Activated CD8-positive, alpha-beta memory T cell treated with anti-CD3 and anti-CD28 coated beads, Interleukin-2, amount 50 U/mL, for 48 hours (primary cell): ENCODE measurements around the gene SLC5A5.

Experiments used
- DNase-seq: peaks from one replicate; pipeline ENCODE4 v3.0.0-alpha.2; 2020

Gene SLC5A5

GRCh38 chr19:17871878-17872250 is at the start of gene SLC5A5:
Gene SLC5A5 (plus strand): TSS chr19:17871945. CDS start chr19:17872320, 375 bp downstream.
- peak; percentile 69 for DNase-seq

- no peak for DNase-seq
Observed at GRCh38 chr19:17824339-17824738, 47.4 kb upstream of the SLC5A5 start.

- DNase-seq, result no peak
Observed at GRCh38 chr19:17826508-17827056, 45.2 kb upstream of the SLC5A5 start.

GRCh38 chr19:17829855-17830566 is 41.7 kb upstream of the SLC5A5 start:
- DNase-seq, result no peak

GRCh38 chr19:17830567-17831418 is 41.0 kb upstream of the SLC5A5 start:
- DNase-seq, result peak; percentile 85

- DNase-seq, result no peak
Observed at GRCh38 chr19:17831419-17831888, 40.3 kb upstream of the SLC5A5 start.

GRCh38 chr19:17832443-17833208 is 39.1 kb upstream of the SLC5A5 start:
- no peak for DNase-seq

GRCh38 chr19:17834350-17835181 is 37.2 kb upstream of the SLC5A5 start:
- DNase-seq, result no peak

- no peak for DNase-seq
Observed at GRCh38 chr19:17835182-17836006, 36.4 kb upstream of the SLC5A5 start.

- DNase-seq, result no peak
Observed at GRCh38 chr19:17836530-17836929, 35.2 kb upstream of the SLC5A5 start.

GRCh38 chr19:17837972-17838371 is 33.8 kb upstream of the SLC5A5 start:
- DNase-seq, result no peak

GRCh38 chr19:17840019-17840418 is 31.7 kb upstream of the SLC5A5 start:
- DNase-seq, result no peak

- DNase-seq, result no peak
Observed at GRCh38 chr19:17841371-17841809, 30.4 kb upstream of the SLC5A5 start.

GRCh38 chr19:17841810-17842662 is 29.7 kb upstream of the SLC5A5 start:
- DNase-seq, result peak; percentile 88

- DNase-seq, result no peak
Observed at GRCh38 chr19:17842663-17843291, 29.0 kb upstream of the SLC5A5 start.

GRCh38 chr19:17843292-17843827 is 28.4 kb upstream of the SLC5A5 start:
- no peak for DNase-seq

GRCh38 chr19:17843908-17844490 is 27.7 kb upstream of the SLC5A5 start:
- no peak for DNase-seq

- DNase-seq, result no peak
Observed at GRCh38 chr19:17846146-17846545, 25.6 kb upstream of the SLC5A5 start.
